Adrenal gland (tissue), 12 donors: ENCODE results near the gene QPCT. TPM values are rescaled to one million over a fixed set of nuclear protein-coding genes. Genes with fewer than 3 reads are reported as not detected.
"Not testable (repeated sequence)": the region's sequence is repeated elsewhere in the genome, so short reads cannot be mapped to it uniquely, and the experiment has no call there.

Experiments used
- DNase-seq, 7 donors: peaks; one replicate each; pipeline ENCODE4 v3.0.0-alpha.2; 2019 to 2020
- H3K27ac ChIP-seq, 5 donors: fragments of 200-600 bp; sonication (generic) in 4 of 5; 1 replicate in 3 of 5; 2 replicates in 2 of 5; pipeline versions ENCODE4 v1.5.1 to v1.8.0; 2016 to 2020; ENCODE audit warnings: mild to moderate bottlenecking in 1 of 5
- H3K27me3 ChIP-seq: fragments of 200-600 bp; 2 replicates; pipeline ENCODE4 v1.8.0; 2021
- H3K36me3 ChIP-seq, 2 donors: fragments of 200-600 bp; replicated peaks in 1 of 2; 1 replicate in 1 of 2; 2 replicates in 1 of 2; pipeline versions ENCODE4 v1.5.1 to v1.8.0; 2018 to 2022
- H3K4me1 ChIP-seq, 2 donors: fragments of 200-600 bp; replicated peaks in 1 of 2; 1 replicate in 1 of 2; 2 replicates in 1 of 2; pipeline versions ENCODE4 v1.5.1 to v1.8.0; 2018 to 2021
- H3K4me3 ChIP-seq, 4 donors: fragments of 200-600 bp; sonication (generic) in 3 of 4; one replicate each; pipeline ENCODE4 v1.5.1; 2016 to 2018
- H3K9me3 ChIP-seq, 3 donors: fragments of 200-600 bp; sonication (generic) in 1 of 3; replicated peaks in 1 of 3; 1 replicate in 2 of 3; 2 replicates in 1 of 3; pipeline versions ENCODE4 v1.5.1 to v1.8.0; 2016 to 2021
- POLR2A ChIP-seq, 2 donors: fragments of 450-650 bp; IDR thresholded peaks; one replicate each; pipeline ENCODE4 v1.6.1; 2017; ENCODE audit warnings: antibody characterized with exemption in 2 of 2, mild to moderate bottlenecking in 2 of 2, moderate library complexity in 1 of 2
- WGBS, 4 donors: extraction: QIAGEN DNeasy Blood & Tissue Kit in 2 of 4; methylation state at CpG; one replicate each; pipeline versions ENCODE4 v1.1.5 to v1.1.7; 2013 to 2017; 5-methylcytosine and 5-hydroxymethylcytosine counted together
- intact Hi-C, 2 donors: fragments of 100-400 bp; cut with DNase I; formaldehyde crosslinking; loops; one replicate each; pipeline versions ENCODE4 v1.14.1 to v1.15.0; 2022 to 2023
- polyA plus RNA-seq, 3 donors: library from polyadenylated mRNA; stranded (reverse); fragments of 200-250 nt in 2 of 3; fragments of 350-450 nt in 1 of 3; fragmentation: Illumina TruSeq in 1 of 3; extraction: RNeasy Lipid Tissue Mini Kit (QIAGEN cat#74804) in 1 of 3; gene quantifications; one replicate each; pipeline ENCODE4 v1.2.3, GENCODE V29; 2013 to 2014
- total RNA-seq, 9 donors: library from RNA; depleted of rRNA in 4 of 9; stranded (reverse); fragments of >200 nt in 4 of 9; fragments of 120-200 nt in 1 of 9; fragmentation: NEBNext Ultra II Directional in 1 of 9; extraction: Animal tissue kit (Norgen Biotek cat#: 25700) in 1 of 9; gene quantifications; one replicate each; pipeline versions ENCODE4 v1.1.0 to v1.2.4, GENCODE V29; 2013 to 2023
- TF ChIP-seq, protein P1 (sequence below), 6 experiments: fragments of 450-650 bp in 4 of 6; fragments of 200-600 bp in 2 of 6; sonication (generic) in 1 of 6; IDR thresholded peaks; 1 replicate in 5 of 6; 2 replicates in 1 of 6; pipeline versions ENCODE4 v1.5.1 to v1.8.0; 2016 to 2021; ENCODE audit warnings: antibody characterized with exemption in 6 of 6, mild to moderate bottlenecking in 2 of 6, moderate library complexity in 1 of 6
- donor health status: healthy with polysubstance abuse.
- donor health status: Bipolar disorder and iron deficiency.
- donor health status: DM: yes; HTN: yes; CAD: no.
- donor health status: DM: no; HTN: no; CAD: no.
- donor health status: DM: no; HTN: no; CAD: no.
- donor health status: DM: yes; HTN: yes; CAD: no.

QPCT gene
- total and polyA plus RNA-seq, 12 donors: 30.6 to 746 (median 192) TPM

DNA sequence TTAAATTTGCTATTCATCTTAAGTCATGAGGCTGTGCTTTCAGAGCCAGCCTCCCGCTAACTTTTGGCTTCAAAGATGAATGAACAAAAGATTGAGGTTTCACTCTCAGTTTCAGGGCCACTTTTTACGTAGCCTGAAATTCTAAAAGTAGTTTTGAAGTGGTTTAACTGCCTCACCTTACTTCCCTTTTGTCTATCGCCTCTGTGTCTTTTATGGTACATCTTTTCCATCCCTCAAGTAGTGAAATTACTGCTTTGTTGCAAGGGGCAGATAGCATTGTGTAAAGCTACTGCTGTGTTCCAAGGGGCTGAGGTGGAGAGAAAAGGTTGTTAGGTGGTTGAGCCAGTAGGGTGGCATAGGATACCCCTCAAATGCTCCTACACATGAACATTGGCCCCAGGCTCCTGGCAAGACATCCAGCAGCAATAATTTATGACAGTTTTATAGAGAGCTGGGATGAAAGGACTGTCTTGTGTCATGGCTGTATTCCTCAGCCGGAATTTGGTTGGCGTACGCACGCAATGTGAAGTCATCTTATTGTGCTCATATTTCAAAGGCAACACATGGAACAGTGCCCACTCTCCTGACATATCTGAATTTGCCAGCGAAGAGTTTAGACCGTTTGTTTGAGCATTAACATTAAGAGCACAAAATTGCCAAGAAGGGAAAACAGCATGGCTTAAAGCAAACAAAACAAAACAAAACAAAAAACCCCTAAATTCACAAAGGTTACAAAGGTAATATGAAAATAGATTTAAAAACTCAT, 32.2 kb downstream of the QPCT start:
- no peaks in the 10 kb centered on the region for H3K36me3 ChIP-seq
- H3K27ac ChIP-seq: peak overlapping the region; percentile 81 to 97 (median 86)
- peak; percentile 82 to 95 (median 88) for DNase-seq
- peaks cover 0 to 7% of the 10 kb centered on the region in 2 donors for H3K4me1 ChIP-seq
- no peak overlapping the region for H3K4me3 ChIP-seq
- no peaks in the 10 kb centered on the region for H3K9me3 ChIP-seq
- WGBS, 4 donors: 35 to 50% (median 41%) methylated on average over 9 of the region's 9 CpGs
- no peaks in the 10 kb centered on the region for H3K27me3 ChIP-seq
- intact Hi-C loops: no loop called here
- peak in 1 of 2 donors; percentile 84 for TF ChIP-seq POLR2A (IDR thresholded peaks at IDR 0.05)
- TF ChIP-seq, protein P1, sequence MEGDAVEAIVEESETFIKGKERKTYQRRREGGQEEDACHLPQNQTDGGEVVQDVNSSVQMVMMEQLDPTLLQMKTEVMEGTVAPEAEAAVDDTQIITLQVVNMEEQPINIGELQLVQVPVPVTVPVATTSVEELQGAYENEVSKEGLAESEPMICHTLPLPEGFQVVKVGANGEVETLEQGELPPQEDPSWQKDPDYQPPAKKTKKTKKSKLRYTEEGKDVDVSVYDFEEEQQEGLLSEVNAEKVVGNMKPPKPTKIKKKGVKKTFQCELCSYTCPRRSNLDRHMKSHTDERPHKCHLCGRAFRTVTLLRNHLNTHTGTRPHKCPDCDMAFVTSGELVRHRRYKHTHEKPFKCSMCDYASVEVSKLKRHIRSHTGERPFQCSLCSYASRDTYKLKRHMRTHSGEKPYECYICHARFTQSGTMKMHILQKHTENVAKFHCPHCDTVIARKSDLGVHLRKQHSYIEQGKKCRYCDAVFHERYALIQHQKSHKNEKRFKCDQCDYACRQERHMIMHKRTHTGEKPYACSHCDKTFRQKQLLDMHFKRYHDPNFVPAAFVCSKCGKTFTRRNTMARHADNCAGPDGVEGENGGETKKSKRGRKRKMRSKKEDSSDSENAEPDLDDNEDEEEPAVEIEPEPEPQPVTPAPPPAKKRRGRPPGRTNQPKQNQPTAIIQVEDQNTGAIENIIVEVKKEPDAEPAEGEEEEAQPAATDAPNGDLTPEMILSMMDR (IDR thresholded peaks at IDR 0.05): no peak

DNA sequence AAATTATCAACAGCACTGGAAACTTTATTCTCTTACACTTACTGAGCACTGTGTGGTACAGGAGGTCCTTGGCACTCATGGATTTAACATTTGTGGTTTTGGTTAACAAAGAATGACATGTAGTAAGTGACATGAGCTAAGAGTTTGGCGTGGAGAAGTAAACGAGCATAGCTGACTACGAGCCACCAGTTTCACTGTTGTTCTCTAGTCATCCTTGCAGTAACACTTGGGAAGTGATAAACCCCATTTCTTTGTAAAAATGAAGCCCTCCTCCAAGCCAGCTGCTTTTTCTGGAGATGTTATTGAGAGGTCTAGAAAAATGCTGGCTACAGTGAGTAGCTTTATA, 32.7 kb downstream of the QPCT start:
- TF ChIP-seq POLR2A (IDR thresholded peaks at IDR 0.05): no peak
- TF ChIP-seq, protein P1 (IDR thresholded peaks at IDR 0.05): no peak
- Histone ChIP-seq H3K9me3 (no peaks in the 10 kb centered on the region), H3K27ac (peak overlapping the region; percentile 43 to 97 (median 86)), H3K4me3 (no peak overlapping the region), H3K4me1 (peaks cover 0 to 7% of the 10 kb centered on the region in 2 donors), H3K36me3 (no peaks in the 10 kb centered on the region), H3K27me3 (no peaks in the 10 kb centered on the region)
- no peak for DNase-seq
- intact Hi-C loops: no loop called here
- WGBS, 4 donors: 11 to 34% (median 31%) methylated on average over 3 of the region's 3 CpGs

DNA sequence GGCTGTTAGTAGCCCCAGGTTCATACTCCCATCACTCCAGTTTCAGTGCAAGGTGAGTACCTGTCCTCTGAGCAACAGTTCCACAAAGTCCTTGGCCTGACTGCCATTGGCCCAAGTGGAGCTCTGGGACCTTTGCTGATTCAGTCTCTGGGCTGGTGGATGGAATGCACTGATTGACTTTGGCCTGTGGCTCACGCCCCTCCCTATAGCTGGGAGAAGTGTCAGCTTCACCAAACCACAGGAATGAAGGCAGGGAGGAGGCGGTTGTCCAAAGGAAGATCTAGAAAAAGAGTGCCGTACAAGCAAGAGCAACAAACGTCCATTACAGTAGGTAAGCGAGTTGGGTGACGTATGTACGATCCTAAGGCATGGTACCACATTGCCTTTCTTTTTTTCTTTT, 34.0 kb downstream of the QPCT start:
- no peaks in the 10 kb centered on the region for H3K36me3 ChIP-seq
- intact Hi-C loops: no loop called here
- 88 to 97% (median 94%) methylated on average over 7 of the region's 7 CpGs for WGBS, 4 donors
- TF ChIP-seq, protein P1 (IDR thresholded peaks at IDR 0.05): no peak
- no peaks in the 10 kb centered on the region for H3K9me3 ChIP-seq
- peak overlapping the region in 2 of 5 donors; percentile 31 to 97 for H3K27ac ChIP-seq
- no peak for DNase-seq
- peaks cover 0 to 7% of the 10 kb centered on the region in 2 donors for H3K4me1 ChIP-seq
- H3K27me3 ChIP-seq: no peaks in the 10 kb centered on the region
- H3K4me3 ChIP-seq: no peak overlapping the region

DNA sequence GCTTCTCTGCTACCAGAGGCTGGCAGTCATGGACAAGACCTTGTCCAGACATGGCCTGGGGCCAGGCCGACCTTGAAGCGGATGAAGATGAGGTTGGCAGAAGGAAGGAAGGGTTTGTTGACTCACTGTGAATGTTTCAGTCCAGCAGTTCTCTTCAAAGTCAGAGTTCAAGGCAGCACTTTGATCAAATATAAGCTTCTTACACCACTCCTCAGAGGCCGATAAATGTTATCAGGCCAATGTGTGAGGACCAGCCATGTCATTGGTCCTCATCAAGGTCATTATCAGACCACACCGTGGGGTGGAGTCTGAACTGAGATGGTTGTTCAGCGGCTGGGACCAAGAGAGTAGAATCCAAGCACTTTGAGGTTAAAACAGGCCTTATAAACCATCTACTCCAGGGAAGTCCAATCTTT, 35.5 kb downstream of the QPCT start:
- 37 to 50% (median 48%) methylated on average over 5 of the region's 5 CpGs for WGBS, 4 donors
- Histone ChIP-seq H3K9me3 (no peaks in the 10 kb centered on the region), H3K27ac (peak overlapping the region in 4 of 5 donors; percentile 22 to 75 (median 54)), H3K27me3 (no peaks in the 10 kb centered on the region), H3K4me1 (peaks cover 0 to 7% of the 10 kb centered on the region in 2 donors), H3K36me3 (no peaks in the 10 kb centered on the region), H3K4me3 (no peak overlapping the region)
- TF ChIP-seq, protein P1 (IDR thresholded peaks at IDR 0.05): no peak
- no peak for TF ChIP-seq POLR2A (IDR thresholded peaks at IDR 0.05)
- intact Hi-C loops: no loop called here
- peak; percentile 82 to 90 (median 86) for DNase-seq

DNA sequence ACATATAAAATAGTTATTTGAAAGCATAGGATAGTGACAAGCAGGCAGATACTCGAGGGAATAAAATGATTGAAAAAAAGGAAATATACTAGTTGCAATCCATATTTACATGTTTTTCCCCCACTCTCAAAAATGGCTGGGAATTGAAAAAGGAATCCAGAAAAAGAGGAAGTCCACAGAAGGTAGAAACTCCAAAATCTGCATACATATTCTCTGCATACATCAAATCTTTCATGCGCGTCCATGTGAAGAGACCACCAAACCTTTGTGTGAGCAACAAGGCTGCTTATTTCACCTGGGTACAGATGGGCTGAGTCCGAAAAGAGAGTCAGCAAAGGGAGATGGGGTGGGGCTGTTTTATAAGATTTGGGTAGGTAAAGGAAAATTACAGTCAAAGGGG, 36.4 kb downstream of the QPCT start:
- H3K4me3 ChIP-seq, H3K4me1 ChIP-seq, DNase-seq, H3K36me3 ChIP-seq, H3K9me3 ChIP-seq, intact Hi-C loops, H3K27me3 ChIP-seq: not testable (repeated sequence)
- H3K27ac ChIP-seq: peak overlapping the region in 1 of 5 donors; percentile 61
- WGBS, 4 donors: 79 to 87% (median 83%) methylated on average over 4 of the region's 4 CpGs

DNA sequence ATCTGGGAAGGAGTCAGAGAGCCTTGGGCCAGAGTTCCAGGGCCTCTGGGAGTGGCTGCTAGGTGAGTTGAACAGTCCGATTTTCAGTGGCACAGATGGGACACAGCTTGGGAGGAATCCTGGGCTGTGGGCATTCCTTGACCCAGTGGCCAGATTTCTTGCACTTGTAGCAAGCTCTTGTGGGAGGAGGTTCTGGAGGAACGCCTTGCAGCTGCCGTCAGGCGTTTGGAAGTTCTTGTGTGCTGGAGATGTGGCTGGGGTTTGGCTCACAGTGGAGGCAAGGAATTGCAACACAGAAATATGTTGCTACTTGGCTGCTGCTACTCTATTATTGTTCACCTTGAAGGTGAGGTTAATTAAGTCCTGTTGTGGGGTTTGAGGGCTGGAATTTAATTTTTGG, 39.8 kb downstream of the QPCT start:
- 83 to 93% (median 88%) methylated on average over 4 of the region's 4 CpGs for WGBS, 4 donors
- H3K9me3 ChIP-seq, H3K4me1 ChIP-seq, H3K27me3 ChIP-seq, H3K36me3 ChIP-seq, H3K27ac ChIP-seq, intact Hi-C loops, H3K4me3 ChIP-seq, DNase-seq: not testable (repeated sequence)
